GM19452 (cell line): ENCODE data around the gene DDX49.
"Not testable (repeated sequence)": the region's sequence is repeated elsewhere in the genome, so short reads cannot be mapped to it uniquely, and the experiment has no call there.

Experiments
- ATAC-seq: cut with Tn5 transposase; IDR thresholded peaks from one replicate; pipeline ENCODE4 v1.9.1; 2021; ENCODE audit not compliant: unreplicated experiment

The DDX49 gene

GRCh38 chr19:18940769-18941627 is 21.5 kb downstream of the DDX49 start, which contains the start of gene HOMER3:
TSS of gene HOMER3 (minus strand) at chr19:18941217. CDS start at chr19:18938982, 2,235 bp downstream.
- no peak for ATAC-seq

GRCh38 chr19:18941628-18942354 is 22.3 kb downstream of the DDX49 start:
- no peak for ATAC-seq

- no peak for ATAC-seq
These were observed 23.2 kb downstream of the DDX49 start for GRCh38 chr19:18942692-18943091.

GRCh38 chr19:18943465-18943864 is 23.9 kb downstream of the DDX49 start:
- ATAC-seq: no peak

- no peak for ATAC-seq
These were observed 25.8 kb downstream of the DDX49 start for GRCh38 chr19:18945297-18945696.

- no peak for ATAC-seq
These were observed 26.8 kb downstream of the DDX49 start for GRCh38 chr19:18946335-18946734.

- no peak for ATAC-seq
These were observed 27.4 kb downstream of the DDX49 start for GRCh38 chr19:18946918-18947317.

GRCh38 chr19:18948075-18948975 is 28.8 kb downstream of the DDX49 start:
- no peak for ATAC-seq

GRCh38 chr19:18948976-18949356 is 29.5 kb downstream of the DDX49 start:
- ATAC-seq: no peak

- ATAC-seq: no peak
These were observed 30.3 kb downstream of the DDX49 start for GRCh38 chr19:18949858-18950257.

GRCh38 chr19:18951721-18952281 is 32.3 kb downstream of the DDX49 start:
- no peak for ATAC-seq

- ATAC-seq: not testable (repeated sequence)
These were observed 33.0 kb downstream of the DDX49 start for GRCh38 chr19:18952364-18953003.

GRCh38 chr19:18954094-18954493 is 34.6 kb downstream of the DDX49 start:
- no peak for ATAC-seq

- ATAC-seq: no peak
These were observed 35.5 kb downstream of the DDX49 start for GRCh38 chr19:18955042-18955441.

GRCh38 chr19:18960370-18960769 is 40.9 kb downstream of the DDX49 start:
- no peak for ATAC-seq

GRCh38 chr19:18961767-18962620 is 42.5 kb downstream of the DDX49 start:
- no peak for ATAC-seq

GRCh38 chr19:18964121-18964520 is 44.6 kb downstream of the DDX49 start:
- no peak for ATAC-seq

GRCh38 chr19:18966307-18966706 is 46.8 kb downstream of the DDX49 start:
- no peak for ATAC-seq

- no peak for ATAC-seq
These were observed 48.0 kb downstream of the DDX49 start for GRCh38 chr19:18967358-18968146.
